ENCODE data around the gene TMEM174.

TMEM174 gene

DNA sequence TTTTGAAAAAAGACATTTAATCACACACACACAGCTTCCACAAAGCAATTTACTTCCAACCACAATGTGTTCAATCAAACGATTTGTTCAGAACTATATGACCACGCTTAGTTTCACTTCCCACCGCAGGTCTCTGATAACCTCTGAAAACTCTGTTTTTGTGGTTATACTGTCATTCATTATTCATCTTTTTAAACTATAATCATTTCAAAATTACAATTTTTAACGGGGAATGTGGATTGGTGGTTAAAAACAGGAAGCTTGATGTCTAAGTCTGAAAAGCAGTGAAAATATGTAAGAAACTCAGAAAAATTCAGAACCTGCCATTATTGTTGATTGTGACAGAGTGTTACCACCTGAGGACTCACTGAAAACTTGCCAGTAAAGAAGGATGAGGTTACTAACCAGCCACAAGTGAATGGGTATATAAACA, 12.7 kb upstream of the TMEM174 start:
- Mint-ChIP-seq H3K27ac (no peak overlapping the region), H3K36me3 (no peaks in the 10 kb centered on the region), H3K27me3 (peaks cover 36% of the 10 kb centered on the region), H3K9me3 (no peaks in the 10 kb centered on the region), H3K4me3 (no peak overlapping the region), H3K4me1 (peaks cover 12% of the 10 kb centered on the region)
- no peak for DNase-seq (ENCODE audit: low spot score in 2 of 2)
- ATAC-seq (ENCODE audit: low read depth) = peak; percentile 73

DNA sequence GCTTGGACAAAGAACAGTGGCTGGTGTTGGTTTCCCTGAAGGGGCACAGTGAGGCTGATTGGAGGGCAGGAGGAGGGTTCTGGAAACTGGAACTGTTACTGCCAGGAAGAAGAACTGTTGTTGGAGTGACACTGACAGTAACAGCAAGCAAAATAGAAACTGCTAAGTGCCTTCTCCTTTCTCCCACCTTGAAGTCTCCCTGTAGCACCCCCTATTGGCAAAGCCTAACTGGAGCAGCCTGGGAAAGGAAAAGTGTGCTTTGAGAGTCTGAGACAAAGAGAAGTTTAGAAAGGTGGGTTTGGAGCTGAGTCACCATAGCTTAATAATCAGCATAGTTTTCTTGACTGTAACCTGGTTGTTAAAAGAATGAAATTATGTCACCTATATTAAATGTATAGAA, 2.5 kb upstream of the TMEM174 start:
- H3K27ac Mint-ChIP-seq = no peak overlapping the region
- no peak overlapping the region for H3K4me3 Mint-ChIP-seq
- H3K36me3 Mint-ChIP-seq = no peaks in the 10 kb centered on the region
- H3K27me3 Mint-ChIP-seq = peaks cover 23% of the 10 kb centered on the region
- no peaks in the 10 kb centered on the region for H3K9me3 Mint-ChIP-seq
- H3K4me1 Mint-ChIP-seq = peaks cover 2% of the 10 kb centered on the region
- ATAC-seq (ENCODE audit: low read depth) (no peak), DNase-seq (ENCODE audit: low spot score in 2 of 2) (no peak)

DNA sequence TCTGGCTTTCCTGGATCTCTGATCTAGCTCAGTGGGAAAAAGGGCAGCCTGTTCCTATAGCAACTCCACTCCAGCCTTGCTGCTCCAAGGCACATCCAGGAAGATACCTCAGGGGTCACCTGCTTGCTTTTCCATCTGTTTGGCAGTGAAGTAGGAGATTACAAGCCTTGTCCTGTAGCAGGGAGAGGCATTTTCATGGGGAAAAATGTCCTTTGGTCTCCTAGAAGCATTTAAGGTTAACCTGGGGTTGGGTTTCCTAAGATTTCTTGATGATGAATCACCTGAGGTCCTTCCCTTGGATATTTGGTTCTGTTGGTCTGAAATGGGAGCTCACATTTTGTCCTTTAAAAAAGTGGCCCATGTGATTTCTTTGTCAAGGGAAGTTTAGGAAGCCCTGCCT, 1.5 kb upstream of the TMEM174 start:
- Mint-ChIP-seq H3K36me3 (no peaks in the 10 kb centered on the region), H3K9me3 (no peaks in the 10 kb centered on the region), H3K27ac (no peak overlapping the region), H3K4me3 (no peak overlapping the region), H3K27me3 (peaks cover 23% of the 10 kb centered on the region), H3K4me1 (peaks cover 2% of the 10 kb centered on the region)
- ATAC-seq (ENCODE audit: low read depth) (no peak), DNase-seq (ENCODE audit: low spot score in 2 of 2) (no peak)

DNA sequence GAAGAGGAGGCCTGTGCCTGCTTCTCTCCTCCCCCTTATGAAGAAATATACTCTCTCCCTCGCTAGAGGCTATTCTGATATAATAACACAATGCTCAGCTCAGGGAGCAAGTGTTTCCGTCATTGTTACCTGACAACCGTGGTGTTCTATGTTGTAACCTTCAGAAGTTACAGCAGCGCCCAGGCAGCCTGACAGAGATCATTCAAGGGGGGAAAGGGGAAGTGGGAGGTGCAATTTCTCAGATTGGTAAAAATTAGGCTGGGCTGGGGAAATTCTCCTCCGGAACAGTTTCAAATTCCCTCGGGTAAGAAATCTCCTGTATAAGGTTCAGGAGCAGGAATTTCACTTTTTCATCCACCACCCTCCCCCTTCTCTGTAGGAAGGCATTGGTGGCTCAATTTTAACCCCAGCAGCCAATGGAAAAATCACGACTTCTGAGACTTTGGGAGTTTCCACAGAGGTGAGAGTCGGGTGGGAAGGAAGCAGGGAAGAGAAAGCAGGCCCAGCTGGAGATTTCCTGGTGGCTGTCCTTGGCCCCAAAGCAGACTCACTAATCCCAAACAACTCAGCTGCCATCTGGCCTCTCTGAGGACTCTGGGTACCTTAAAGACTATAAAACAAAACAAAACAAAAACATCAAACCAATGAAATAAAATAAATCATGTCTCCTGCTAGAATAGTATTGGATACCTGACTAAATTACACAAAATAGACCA, 1.3 kb downstream of the TMEM174 start:
- Mint-ChIP-seq H3K4me1 (peaks cover 2% of the 10 kb centered on the region), H3K9me3 (no peaks in the 10 kb centered on the region), H3K27ac (no peak overlapping the region), H3K36me3 (no peaks in the 10 kb centered on the region), H3K4me3 (no peak overlapping the region), H3K27me3 (peaks cover 16% of the 10 kb centered on the region)
- ATAC-seq (ENCODE audit: low read depth) (peak; percentile 60), DNase-seq (ENCODE audit: low spot score in 2 of 2) (no peak)

DNA sequence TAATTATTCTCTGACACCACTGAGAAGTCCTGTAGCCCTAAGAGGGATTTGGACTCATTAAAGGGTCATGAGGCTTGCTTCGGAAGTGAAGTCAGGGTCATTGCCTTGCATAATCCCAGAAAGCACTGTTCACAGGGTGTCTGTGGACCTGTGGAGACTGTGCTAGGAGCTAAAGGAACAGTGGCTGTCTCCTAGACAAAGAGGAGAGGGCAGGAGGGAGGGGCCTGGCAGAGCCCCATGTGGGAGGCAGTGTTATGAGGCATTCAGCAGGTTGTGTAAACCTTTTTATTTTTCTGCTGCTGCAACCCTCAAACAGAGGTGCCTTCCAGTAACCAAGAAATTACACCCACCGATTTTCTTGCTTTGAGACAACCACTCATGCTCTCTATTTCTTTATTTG, 3.3 kb downstream of the TMEM174 start:
- no peak overlapping the region for H3K27ac Mint-ChIP-seq
- H3K27me3 Mint-ChIP-seq = peaks cover 21% of the 10 kb centered on the region
- H3K4me1 Mint-ChIP-seq = peaks cover 2% of the 10 kb centered on the region
- no peaks in the 10 kb centered on the region for H3K9me3 Mint-ChIP-seq
- H3K4me3 Mint-ChIP-seq = no peak overlapping the region
- no peak for DNase-seq (ENCODE audit: low spot score in 2 of 2)
- no peak for ATAC-seq (ENCODE audit: low read depth)
- no peaks in the 10 kb centered on the region for H3K36me3 Mint-ChIP-seq

DNA sequence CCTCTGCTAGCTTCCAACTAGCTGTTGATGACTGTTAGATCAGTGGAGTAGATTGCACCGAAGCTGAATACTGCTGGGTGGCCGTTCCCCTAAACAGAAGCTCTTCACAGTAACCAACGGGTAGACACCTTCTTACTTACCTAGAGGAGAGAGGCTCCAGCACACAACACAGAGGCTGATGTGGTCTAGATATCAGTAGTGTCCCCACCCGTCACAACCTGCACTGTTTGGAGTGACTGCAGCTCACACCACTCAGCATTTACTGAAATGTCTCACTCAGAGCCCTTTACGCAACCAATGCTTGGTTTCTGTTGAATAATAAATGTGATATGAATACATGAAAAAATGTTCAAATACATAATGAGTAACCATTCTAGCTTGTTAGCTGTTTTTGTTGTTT, 5.3 kb downstream of the TMEM174 start:
- no peaks in the 10 kb centered on the region for H3K36me3 Mint-ChIP-seq
- ATAC-seq (ENCODE audit: low read depth) (no peak), DNase-seq (ENCODE audit: low spot score in 2 of 2) (no peak)
- H3K4me1 Mint-ChIP-seq = peaks cover 2% of the 10 kb centered on the region
- no peaks in the 10 kb centered on the region for H3K9me3 Mint-ChIP-seq
- H3K27ac Mint-ChIP-seq = no peak overlapping the region
- no peak overlapping the region for H3K4me3 Mint-ChIP-seq
- H3K27me3 Mint-ChIP-seq = peaks cover 25% of the 10 kb centered on the region

DNA sequence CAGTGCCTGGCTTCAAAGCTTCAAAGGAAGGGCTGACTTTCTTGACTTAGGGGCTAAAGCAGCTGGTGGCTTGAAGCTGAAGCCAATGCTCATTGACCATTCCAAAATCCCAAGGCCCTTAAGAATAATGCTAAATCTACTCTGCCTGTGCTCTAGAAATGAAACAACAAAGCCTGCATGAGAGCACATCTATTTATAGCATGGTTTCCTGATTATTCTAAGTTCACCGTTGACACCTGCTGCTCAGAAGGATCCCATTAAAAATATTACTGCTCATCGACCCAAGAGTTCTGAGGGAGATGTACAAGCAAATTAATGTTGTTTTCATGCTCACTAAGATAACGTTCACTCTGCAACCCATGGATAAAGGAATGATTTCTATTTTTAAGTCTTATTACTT, 6.7 kb downstream of the TMEM174 start:
- Mint-ChIP-seq H3K4me3 (no peak overlapping the region), H3K27me3 (peaks cover 29% of the 10 kb centered on the region), H3K36me3 (peaks cover 4% of the 10 kb centered on the region), H3K4me1 (no peaks in the 10 kb centered on the region), H3K9me3 (peaks cover 5% of the 10 kb centered on the region), H3K27ac (no peak overlapping the region)
- ATAC-seq (ENCODE audit: low read depth) (no peak), DNase-seq (ENCODE audit: low spot score in 2 of 2) (no peak)

DNA sequence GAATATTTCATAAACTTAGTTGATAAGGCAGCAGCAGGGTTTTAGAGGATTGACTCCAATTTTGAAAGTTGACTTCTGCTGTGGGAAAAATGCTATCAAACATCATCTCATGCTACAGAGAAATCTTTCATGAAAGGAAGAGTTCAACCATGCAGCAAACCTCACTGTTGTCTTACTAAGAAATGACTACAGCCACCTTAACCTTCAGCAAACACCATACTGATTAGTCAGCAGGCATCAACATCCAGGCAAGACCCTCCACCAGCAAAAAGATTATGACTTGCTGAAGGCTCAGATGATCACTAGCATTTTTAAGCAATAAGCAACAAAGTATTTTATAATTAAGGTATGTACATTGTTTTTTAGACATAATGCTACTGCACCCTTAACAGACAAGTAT, 7.6 kb downstream of the TMEM174 start:
- no peak for DNase-seq (ENCODE audit: low spot score in 2 of 2)
- ATAC-seq (ENCODE audit: low read depth) = no peak
- Mint-ChIP-seq H3K36me3 (peaks cover 4% of the 10 kb centered on the region), H3K27me3 (peaks cover 30% of the 10 kb centered on the region), H3K4me1 (no peaks in the 10 kb centered on the region), H3K27ac (no peak overlapping the region), H3K9me3 (peaks cover 6% of the 10 kb centered on the region), H3K4me3 (no peak overlapping the region)

DNA sequence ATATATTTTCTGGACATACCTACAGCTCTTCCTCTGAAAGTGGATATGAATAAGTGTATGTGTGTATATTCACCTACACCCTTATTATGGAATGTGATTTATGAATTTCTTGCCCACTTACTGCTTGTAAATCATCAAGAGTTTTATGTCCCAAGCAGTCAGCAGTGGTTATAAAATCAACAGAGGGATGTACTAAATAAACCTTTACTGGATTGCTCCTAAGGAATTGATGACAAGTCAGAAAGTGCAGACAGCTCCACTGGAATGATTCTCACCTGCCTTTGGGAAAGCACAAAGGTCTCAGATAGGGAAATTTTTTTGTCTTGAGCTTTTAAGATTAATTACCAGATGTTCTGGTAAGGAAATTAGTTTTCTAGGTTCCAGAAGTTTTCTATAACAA, 9.3 kb downstream of the TMEM174 start:
- ATAC-seq (ENCODE audit: low read depth) (no peak), DNase-seq (ENCODE audit: low spot score in 2 of 2) (no peak)
- H3K9me3 Mint-ChIP-seq = peaks cover 6% of the 10 kb centered on the region
- no peak overlapping the region for H3K4me3 Mint-ChIP-seq
- peaks cover 24% of the 10 kb centered on the region for H3K27me3 Mint-ChIP-seq
- no peaks in the 10 kb centered on the region for H3K4me1 Mint-ChIP-seq
- H3K27ac Mint-ChIP-seq = no peak overlapping the region
- H3K36me3 Mint-ChIP-seq = peaks cover 4% of the 10 kb centered on the region

DNA sequence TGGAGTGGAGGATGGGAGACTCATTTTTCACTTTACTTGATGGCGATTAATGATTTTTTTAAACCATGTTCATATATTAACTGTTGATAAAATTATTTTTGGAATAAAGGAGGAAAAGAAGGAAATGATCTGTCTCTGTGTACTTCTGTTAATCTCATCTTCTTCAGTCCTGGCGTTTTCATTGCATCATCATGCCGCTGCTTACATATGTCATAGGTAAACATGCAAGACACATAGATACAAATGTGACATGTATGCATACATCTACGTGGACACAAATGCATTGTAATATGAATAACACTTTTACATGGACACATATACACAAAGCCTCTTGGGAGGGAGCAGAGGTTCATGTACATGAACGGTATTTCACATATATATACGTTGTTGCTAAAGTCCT, 10.0 kb downstream of the TMEM174 start:
- Mint-ChIP-seq H3K27ac (no peak overlapping the region), H3K9me3 (peaks cover 6% of the 10 kb centered on the region), H3K36me3 (peaks cover 4% of the 10 kb centered on the region), H3K27me3 (peaks cover 24% of the 10 kb centered on the region), H3K4me1 (no peaks in the 10 kb centered on the region), H3K4me3 (no peak overlapping the region)
- no peak for DNase-seq (ENCODE audit: low spot score in 2 of 2)
- no peak for ATAC-seq (ENCODE audit: low read depth)

DNA sequence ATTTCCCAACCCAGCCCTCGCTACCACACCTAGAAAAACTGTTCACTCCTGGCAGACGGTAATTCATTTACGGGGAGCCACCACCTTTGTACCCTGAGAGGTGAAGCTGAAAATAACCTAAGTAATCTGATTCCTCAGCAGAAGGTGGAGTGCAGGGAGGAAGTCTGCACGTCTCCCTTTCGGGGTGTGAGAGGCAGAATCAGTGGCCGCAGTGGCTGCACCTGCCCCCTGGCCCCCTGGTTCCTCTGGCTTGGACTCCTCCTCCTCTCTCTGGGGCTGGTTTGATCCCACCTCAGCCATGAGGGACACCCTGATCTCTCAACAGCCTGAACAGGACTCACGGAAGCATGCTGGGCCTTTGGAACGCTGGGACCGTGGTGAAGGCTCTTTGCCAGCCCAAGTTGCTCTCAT, 10.5 kb downstream of the TMEM174 start:
- Mint-ChIP-seq H3K9me3 (peaks cover 6% of the 10 kb centered on the region), H3K4me3 (no peak overlapping the region), H3K4me1 (no peaks in the 10 kb centered on the region), H3K27me3 (peaks cover 21% of the 10 kb centered on the region), H3K36me3 (peaks cover 4% of the 10 kb centered on the region), H3K27ac (no peak overlapping the region)
- DNase-seq (ENCODE audit: low spot score in 2 of 2) = no peak
- no peak for ATAC-seq (ENCODE audit: low read depth)

DNA sequence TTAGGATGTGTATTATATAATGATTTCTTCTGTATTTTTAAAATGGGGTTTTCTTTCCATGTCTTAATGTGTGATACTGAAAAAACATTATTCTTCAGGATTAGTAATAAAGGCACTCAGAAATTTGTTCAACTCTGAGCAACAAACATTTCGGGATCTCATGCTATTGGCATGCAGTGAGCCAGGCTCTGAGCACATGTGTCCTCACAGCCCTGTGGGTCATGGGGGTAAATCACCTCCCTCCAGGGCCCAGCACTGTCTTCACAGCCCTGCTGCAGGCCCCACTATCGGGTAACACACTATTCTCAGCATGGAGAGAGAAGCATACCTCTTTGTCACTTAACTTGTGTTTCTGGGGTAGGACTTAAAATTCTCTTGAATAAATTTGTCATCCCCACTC, 14.0 kb downstream of the TMEM174 start:
- Mint-ChIP-seq H3K27me3 (peaks cover 23% of the 10 kb centered on the region), H3K4me3 (no peak overlapping the region), H3K36me3 (peaks cover 4% of the 10 kb centered on the region), H3K9me3 (peaks cover 6% of the 10 kb centered on the region), H3K4me1 (no peaks in the 10 kb centered on the region), H3K27ac (no peak overlapping the region)
- ATAC-seq (ENCODE audit: low read depth) = no peak
- no peak for DNase-seq (ENCODE audit: low spot score in 2 of 2)

DNA sequence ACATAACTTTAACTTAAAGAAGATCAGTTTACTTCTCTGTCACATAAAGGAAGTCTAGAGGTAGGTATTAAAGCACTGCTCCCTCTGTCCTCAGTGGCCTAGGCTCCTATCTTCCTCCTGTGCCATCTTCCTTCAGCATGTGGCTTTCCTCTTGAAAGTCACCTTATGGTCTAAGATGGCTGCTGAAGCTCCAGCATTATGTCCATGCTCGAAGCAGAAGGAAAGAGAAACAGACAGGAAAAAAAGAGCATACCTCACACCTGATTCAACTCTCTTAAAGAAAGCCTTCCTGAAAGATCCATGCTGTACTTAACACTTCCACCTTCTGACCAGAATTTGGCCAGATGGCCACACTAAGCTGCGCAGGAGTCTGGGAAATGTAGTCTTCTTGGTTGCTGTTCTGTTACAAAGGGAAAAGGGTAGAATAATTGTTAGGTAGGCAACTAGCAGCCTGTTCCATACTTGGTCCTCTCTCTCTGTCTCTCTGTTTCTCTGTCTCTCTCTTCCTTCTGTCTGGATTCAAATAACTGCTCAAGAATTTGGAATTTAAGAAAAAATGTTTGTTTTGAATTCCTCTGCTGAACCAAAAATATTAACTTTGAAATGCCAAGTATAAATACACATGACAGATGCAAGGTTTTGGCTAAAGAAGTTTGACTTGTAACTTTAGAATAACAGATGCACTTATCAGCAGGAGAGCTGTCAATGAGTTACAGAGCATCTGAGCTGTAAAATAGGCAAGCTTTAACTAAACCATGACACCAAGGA, 16.0 kb downstream of the TMEM174 start:
- H3K27me3 Mint-ChIP-seq = peaks cover 17% of the 10 kb centered on the region
- H3K36me3 Mint-ChIP-seq = peaks cover 4% of the 10 kb centered on the region
- H3K9me3 Mint-ChIP-seq = peaks cover 6% of the 10 kb centered on the region
- H3K27ac Mint-ChIP-seq = no peak overlapping the region
- H3K4me3 Mint-ChIP-seq = no peak overlapping the region
- ATAC-seq (ENCODE audit: low read depth) = no peak
- no peak for DNase-seq (ENCODE audit: low spot score in 2 of 2)
- H3K4me1 Mint-ChIP-seq = no peaks in the 10 kb centered on the region

DNA sequence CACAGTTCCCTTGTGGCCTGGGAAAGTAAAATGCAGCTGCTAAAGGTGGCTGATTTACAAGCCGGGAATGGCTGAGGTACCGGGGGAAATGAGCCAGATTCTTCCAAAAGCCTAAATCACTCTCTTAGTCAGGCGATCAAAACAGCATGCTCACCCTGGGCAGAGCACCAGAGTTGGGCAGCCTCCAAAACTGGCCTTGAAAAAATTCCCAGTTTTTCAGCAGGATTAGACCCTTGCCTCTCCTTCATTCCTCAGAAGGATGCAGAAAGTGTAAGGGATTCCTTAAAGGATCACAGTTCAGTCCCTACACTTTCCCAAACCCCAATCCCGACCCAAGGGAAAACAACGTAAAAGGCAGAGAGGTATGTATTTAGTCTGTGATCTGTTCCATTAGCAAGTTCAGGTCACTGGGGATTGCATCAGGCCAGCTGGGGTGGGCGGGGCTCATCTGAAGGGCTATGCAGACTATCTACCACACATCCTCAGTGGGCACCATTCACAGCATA, 16.9 kb downstream of the TMEM174 start:
- Mint-ChIP-seq H3K27me3 (peaks cover 16% of the 10 kb centered on the region), H3K36me3 (no peaks in the 10 kb centered on the region)

More for the DNA sequence above, 16.9 kb downstream of the TMEM174 start:
- H3K4me1 Mint-ChIP-seq = no peaks in the 10 kb centered on the region
- no peak for ATAC-seq (ENCODE audit: low read depth)
- peaks cover 2% of the 10 kb centered on the region for H3K9me3 Mint-ChIP-seq
- no peak overlapping the region for H3K27ac Mint-ChIP-seq
- no peak for DNase-seq (ENCODE audit: low spot score in 2 of 2)
- no peak overlapping the region for H3K4me3 Mint-ChIP-seq
